Measurements from ENCODE around the gene SLC6A3.

DNA sequence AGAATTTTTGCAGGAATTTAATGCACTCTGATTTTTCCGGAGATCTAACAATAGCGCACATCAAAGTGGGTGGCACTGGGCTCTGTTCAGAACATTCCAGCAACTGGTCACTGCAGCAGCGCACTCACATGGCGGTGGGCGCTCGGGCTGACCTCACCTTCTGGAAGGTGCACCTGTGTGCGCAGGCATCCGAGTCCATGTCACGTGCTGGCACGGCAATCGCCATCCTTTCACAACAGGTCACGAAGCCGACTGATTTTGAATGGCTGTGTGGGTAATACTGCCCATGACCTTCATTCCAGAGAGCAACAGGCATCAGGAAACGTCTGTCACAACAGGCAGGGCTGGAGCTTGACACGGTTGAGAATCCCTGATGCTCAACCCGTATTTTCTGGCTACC is 81.7 kb downstream of the SLC6A3 start:
- TF ChIP-seq SP1 (IDR thresholded peaks at IDR 0.05) (no peak), ZNF384 (IDR thresholded peaks at IDR 0.05) (no peak), FOXM1 (IDR thresholded peaks at IDR 0.05; ENCODE audit: borderline replicate concordance) (no peak), FOXA1 (IDR thresholded peaks at IDR 0.05) (no peak), NFRKB (IDR thresholded peaks at IDR 0.05) (no peak), ARNT (IDR thresholded peaks at IDR 0.05) (no peak), HDGF (IDR thresholded peaks at IDR 0.05; ENCODE audit: borderline replicate concordance) (no peak), ELF4 (IDR thresholded peaks at IDR 0.05) (no peak)

All from HEK293T (cell line).